HG03565 (cell line): ENCODE measurements around the gene ALOXE3.
"Not testable (repeated sequence)": the region's sequence is repeated elsewhere in the genome, so short reads cannot be mapped to it uniquely, and the experiment has no call there.

Experiments
- ATAC-seq: cut with Tn5 transposase; IDR thresholded peaks from one replicate; pipeline ENCODE4 v1.9.1; 2021; ENCODE audit warnings: mild to moderate bottlenecking, moderate library complexity; ENCODE audit not compliant: unreplicated experiment

ALOXE3 gene

GRCh38 chr17:8122924-8123694 lies 4.8 kb upstream of the ALOXE3 start:
- ATAC-seq, result no peak

DNA sequence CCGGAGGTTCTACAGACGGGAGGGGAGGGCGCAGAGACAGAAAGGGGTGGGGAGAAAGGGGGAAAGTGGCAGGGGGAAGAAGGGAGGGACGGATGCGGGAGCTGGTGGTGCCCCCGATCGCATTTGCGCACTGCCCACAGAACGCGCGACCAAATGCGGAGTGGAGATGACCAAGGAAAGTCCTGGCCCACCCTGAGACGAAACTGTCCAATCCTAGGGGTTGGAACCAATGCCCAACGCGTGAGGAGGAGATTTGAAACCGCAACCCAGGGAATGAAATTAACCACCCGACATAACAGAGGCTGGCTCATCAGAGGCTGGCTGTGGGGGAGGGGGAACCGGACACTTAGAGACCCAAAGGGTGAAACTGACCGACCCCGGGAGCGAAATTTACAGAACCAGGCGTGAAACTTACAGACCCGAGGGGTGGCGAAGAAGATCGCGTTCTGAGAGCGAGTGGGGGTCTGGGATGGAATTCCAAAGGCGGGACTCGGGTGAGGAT lies 4.2 kb upstream of the ALOXE3 start:
- no peak for ATAC-seq

DNA sequence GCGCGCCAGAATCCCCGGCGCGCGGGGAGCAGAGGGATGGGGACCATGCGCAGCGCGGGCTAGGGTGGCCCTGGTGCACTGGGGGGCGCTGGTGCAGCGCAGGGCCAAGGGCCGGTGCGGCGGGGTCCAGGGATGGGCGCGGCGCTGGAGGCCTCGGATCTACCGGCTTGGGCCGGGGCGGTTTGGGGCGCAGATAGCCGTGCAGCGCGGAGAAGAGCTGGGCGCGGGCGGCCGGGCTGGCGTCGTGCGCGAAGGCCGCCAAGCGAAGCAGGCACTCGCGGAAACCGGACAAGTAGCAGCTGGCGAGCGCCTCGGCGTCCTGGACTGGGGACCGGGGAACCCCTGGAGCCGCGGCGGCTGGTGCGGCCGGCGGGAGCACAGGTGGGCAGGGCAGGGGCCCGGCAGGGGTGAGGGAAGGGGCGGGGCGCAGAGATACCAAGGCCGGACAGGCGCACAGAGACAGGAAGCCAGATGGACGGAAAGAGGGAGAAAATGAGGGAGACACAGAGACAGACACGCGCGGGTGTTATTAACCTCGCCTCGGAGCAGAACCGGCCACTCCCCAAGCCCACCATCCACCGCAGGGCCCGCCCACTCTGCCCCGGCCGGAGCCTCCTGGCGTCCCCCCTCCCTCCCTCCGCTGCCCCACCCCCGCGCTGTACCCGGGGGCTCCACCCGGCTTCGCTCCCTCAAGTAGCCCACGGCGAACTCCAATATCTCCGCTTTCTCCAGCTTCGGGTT lies 3.5 kb upstream of the ALOXE3 start:
- no peak for ATAC-seq

DNA sequence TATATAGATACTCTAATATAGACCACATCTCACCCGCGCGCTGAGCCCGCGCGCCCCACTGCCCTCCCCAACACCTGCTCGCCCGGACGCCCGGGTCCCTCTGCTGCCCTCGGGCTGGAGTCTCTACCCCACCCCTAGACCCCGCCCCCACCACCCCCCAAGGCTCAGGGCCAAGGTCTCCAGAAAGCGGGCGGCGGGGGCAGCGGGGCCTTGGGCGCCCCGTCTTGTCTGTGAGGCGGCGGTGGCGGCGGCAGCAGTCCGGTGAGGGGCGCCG lies 3.0 kb upstream of the ALOXE3 start:
- no peak for ATAC-seq

- no peak for ATAC-seq
Observed at GRCh38 chr17:8120520-8121406, 2.4 kb upstream of the ALOXE3 start.

DNA sequence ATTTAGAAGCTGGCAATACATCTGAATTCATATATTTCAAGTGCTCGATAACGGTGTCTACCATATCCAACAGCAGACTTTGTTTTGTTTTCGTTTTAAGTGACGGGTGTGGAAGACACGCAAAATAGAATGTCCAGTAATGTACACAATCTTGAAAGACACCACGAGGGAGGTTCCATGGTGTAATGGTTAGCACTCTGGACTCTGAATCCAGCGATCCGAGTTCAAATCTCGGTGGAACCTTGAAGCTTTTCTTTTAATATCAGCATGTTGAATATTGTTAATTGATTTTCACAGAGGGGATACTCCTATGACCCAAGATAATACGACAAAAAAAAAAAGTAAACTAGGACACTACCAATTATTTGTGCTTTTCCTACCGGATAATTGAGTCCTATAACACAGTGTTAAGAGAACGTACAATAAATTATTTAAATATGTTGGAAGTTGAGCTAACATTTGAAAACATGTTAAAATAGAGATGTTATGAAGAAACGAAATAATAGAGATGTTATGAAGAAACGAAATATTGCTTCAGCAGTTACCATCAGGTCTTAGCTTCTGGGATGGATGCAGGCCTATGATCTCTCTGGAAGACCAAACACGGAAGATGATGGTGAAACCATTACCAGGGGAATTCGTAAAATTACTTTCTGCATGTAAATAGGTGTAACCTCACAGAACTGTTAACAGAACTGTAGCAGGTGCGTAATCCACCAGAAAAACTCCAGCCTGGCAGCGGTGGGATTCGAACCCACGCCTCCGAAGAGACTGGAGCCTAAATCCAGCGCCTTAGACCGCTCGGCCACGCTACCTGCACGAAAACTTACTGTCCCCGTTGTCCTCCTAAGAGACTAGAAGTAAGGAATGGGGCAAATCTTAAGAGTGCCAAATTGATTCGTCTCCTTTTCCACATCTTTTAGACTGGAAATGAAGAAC lies 1.5 kb upstream of the ALOXE3 start:
- peak; percentile 34 for ATAC-seq

- peak; percentile 27 for ATAC-seq
Observed at GRCh38 chr17:8118769-8119580, 661 bp upstream of the ALOXE3 start.

DNA sequence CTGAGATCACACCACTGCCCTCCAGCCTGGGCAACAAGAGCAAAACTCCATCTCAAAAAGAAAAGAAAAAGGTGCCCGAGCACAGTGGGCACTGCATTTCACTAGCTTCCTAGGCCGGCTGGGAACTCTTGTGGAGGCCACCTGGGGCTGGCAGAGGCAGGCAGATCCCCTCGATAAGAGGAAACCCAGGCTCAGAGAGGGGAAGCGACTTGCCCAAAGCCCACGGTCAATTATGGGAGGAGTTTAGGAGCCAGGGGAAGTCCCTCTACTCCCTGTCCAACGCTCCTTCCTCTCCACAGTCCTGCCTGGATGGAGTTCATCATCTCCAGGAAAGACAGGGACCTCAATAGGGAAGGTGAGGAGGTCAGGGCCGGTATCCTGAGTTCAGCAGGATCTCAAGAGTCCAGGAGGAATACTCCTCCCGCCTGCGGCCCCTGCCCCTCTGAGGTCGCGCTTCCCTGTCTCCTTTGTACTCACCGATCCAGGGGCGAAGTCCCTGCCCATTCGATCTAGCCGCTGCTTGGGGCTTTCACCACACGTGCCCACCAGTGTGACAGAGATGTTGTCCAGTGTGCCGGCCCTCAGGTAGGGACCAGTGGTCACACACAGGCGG lies 841 bp downstream of the ALOXE3 start:
- ATAC-seq, result no peak

DNA sequence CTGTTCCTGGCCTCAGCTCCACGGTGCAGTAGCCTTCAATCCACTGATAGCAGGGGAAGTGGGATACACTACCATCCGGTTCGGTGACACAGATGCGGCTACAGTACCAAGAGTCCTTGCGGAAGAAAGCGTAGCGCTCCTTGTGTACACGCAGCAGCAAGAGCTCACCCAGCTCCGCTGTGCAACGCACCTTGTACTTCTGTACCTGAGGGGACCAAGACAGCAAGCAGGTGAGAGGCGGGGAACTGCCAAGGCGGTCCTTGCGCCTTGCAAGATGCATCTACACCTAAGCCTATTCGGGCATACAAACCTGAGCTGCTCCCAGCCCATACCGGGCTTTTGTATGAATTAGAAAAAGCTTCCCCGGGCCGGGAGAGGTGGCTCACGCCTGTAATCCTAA lies 1.5 kb downstream of the ALOXE3 start:
- no peak for ATAC-seq

- ATAC-seq, result no peak
Observed at GRCh38 chr17:8110907-8111306, 7.4 kb downstream of the ALOXE3 start.

GRCh38 chr17:8110456-8110804 lies 7.9 kb downstream of the ALOXE3 start:
- no peak for ATAC-seq

- no peak for ATAC-seq
Observed at GRCh38 chr17:8109661-8110455, 8.5 kb downstream of the ALOXE3 start.

GRCh38 chr17:8108972-8109660 lies 9.2 kb downstream of the ALOXE3 start:
- ATAC-seq, result no peak

- ATAC-seq, result not testable (repeated sequence)
Observed at GRCh38 chr17:8106980-8107379, 11.3 kb downstream of the ALOXE3 start.

DNA sequence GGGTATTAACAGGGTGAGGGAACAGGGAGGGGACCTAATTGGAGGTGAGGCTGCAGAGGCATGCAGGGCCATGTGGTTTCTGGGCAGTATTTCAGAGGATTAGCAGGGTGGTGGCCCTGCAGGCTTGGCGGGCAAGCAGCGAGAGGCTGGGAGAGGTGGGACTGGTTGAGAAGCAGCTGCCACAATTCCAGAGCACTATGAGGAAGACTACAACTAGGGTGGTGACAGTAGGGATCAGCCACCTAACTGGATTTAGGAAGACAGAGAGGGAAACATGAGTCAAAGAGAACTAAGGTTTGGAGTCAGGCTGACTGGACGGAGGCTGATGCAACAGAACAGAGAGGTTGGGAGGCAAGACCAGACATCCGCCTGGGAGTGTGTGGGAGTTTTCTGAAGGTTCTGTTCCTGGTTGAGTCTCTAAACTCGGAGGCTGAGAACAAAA lies 12.3 kb downstream of the ALOXE3 start:
- no peak for ATAC-seq

DNA sequence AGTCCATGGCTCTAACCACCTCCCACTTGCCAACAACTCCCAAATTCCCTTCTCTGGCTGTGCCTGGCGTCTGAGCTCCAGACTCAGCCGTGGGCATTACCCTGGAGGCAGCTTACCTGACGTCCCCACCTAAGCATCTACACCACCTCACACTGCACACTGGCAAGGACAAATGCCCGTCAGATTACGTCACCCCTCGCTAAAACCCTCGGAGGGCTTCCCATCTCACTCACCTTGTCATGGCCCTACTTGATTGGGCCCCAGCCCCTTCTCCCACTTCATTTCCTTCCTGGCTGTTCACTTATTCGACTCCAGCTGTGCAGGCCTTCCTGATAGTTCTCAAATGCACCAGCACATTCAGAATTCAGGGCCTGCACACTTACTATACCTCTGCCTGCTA lies 13.4 kb downstream of the ALOXE3 start:
- no peak for ATAC-seq

GRCh38 chr17:8103549-8103948 lies 14.8 kb downstream of the ALOXE3 start:
- ATAC-seq, result no peak

DNA sequence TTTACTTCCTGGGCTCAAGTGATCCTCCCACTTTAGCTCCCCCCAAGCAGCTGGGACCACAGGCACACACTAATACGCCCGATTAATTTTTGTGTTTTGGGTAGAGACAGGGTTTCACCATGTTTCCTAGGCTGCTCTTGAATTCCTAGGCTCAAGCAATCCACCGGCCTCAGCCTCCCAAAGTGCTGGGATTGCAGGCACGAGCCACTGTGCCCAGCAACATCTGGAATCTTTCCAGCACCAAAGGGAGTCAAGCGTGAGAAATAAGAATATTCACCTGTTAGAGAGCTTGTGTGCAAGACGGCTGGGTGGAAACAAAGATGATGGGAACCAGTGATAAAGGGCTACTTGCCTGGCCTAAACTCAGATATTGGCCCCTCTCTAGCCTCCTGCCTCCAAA lies 16.6 kb downstream of the ALOXE3 start:
- ATAC-seq, result no peak
